Measurements from ENCODE around the gene ALDH8A1. TPM values are rescaled to one million over a fixed set of nuclear protein-coding genes. Genes with fewer than 3 reads are reported as not detected.
A peak's percentile ranks its signal among the peaks of the same experiment; 100 is the strongest.

Gene ALDH8A1
- polyA plus RNA-seq, 2 of the 4 experiments (the other 2 are of a cell fraction) = 0.18 to 0.85 TPM

DNA sequence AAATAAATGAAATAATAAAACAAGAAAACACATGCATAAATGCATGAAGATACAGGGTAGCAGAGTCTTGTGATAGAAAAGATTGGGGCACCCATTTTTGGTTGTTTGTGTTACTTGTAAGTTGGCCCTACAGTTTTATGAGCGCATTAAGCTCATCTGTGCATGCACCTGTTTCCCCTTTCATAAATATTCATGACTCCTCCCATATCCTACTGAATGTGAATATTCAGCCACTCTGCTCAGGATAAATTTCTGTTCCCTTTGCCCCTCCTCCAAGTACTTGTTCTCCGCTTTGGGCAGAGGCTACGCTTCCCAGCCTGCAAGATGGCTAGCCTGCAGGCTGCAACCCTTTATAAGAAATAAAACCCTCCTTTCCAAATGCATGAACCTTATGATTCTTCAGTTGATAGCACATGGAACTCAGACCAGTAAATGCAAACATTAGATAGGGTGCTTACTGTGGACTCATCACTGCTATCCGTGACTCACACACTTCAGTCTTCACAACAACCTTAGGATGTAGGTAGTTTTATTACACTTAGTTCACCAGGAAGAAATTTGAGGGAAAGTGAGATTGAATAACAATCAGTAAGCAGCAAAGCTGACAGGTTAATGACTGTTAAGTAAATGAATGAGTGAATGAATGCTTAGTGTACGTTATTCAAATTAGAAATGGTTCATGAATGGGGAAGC, 15.0 kb downstream of the ALDH8A1 start:
- WGBS (ENCODE audit: missing lambda C conversion rate) = 75% methylated on average over 5 of the region's 5 CpGs
- no peak overlapping the region for H3K4me3 ChIP-seq
- H3K9me3 ChIP-seq = no peaks in the 10 kb centered on the region
- ATAC-seq (peak in 1 of 2 experiments; percentile 70; a peak in 3 of 6 replicates), FAIRE-seq (no peak), DNase-seq (ENCODE audit: low read depth in 1 of 2, low spot score in 1 of 2) (peak in 1 of 2 experiments; percentile 18)
- POLR2A ChIA-PET = no interaction called here
- CTCF ChIA-PET = interaction anchor here (0.6 to 2.5 kb wide), 5 partner anchors 19 to 838 kb away, joined by 3 to 10 read pairs (median 3); no protein-coding TSS in a partner anchor
- H3K27ac ChIP-seq = peak overlapping the region; percentile 61 to 74; a peak in 4 of 6 replicates
- H3K4me1 ChIP-seq = peaks cover 43% of the 10 kb centered on the region
- TF ChIP-seq, protein P1, sequence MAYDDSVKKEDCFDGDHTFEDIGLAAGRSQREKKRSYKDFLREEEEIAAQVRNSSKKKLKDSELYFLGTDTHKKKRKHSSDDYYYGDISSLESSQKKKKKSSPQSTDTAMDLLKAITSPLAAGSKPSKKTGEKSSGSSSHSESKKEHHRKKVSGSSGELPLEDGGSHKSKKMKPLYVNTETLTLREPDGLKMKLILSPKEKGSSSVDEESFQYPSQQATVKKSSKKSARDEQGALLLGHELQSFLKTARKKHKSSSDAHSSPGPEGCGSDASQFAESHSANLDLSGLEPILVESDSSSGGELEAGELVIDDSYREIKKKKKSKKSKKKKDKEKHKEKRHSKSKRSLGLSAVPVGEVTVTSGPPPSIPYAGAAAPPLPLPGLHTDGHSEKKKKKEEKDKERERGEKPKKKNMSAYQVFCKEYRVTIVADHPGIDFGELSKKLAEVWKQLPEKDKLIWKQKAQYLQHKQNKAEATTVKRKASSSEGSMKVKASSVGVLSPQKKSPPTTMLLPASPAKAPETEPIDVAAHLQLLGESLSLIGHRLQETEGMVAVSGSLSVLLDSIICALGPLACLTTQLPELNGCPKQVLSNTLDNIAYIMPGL (CRISPR knock-in tag; IDR thresholded peaks at IDR 0.05; ENCODE audit: borderline replicate concordance) = no peak
- TF ChIP-seq, protein P2, sequence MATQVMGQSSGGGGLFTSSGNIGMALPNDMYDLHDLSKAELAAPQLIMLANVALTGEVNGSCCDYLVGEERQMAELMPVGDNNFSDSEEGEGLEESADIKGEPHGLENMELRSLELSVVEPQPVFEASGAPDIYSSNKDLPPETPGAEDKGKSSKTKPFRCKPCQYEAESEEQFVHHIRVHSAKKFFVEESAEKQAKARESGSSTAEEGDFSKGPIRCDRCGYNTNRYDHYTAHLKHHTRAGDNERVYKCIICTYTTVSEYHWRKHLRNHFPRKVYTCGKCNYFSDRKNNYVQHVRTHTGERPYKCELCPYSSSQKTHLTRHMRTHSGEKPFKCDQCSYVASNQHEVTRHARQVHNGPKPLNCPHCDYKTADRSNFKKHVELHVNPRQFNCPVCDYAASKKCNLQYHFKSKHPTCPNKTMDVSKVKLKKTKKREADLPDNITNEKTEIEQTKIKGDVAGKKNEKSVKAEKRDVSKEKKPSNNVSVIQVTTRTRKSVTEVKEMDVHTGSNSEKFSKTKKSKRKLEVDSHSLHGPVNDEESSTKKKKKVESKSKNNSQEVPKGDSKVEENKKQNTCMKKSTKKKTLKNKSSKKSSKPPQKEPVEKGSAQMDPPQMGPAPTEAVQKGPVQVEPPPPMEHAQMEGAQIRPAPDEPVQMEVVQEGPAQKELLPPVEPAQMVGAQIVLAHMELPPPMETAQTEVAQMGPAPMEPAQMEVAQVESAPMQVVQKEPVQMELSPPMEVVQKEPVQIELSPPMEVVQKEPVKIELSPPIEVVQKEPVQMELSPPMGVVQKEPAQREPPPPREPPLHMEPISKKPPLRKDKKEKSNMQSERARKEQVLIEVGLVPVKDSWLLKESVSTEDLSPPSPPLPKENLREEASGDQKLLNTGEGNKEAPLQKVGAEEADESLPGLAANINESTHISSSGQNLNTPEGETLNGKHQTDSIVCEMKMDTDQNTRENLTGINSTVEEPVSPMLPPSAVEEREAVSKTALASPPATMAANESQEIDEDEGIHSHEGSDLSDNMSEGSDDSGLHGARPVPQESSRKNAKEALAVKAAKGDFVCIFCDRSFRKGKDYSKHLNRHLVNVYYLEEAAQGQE (IDR thresholded peaks at IDR 0.05) = no peak
- TF ChIP-seq FOSL2 (IDR thresholded peaks at IDR 0.05) (no peak), FOSL2 (CRISPR knock-in tag; IDR thresholded peaks at IDR 0.05) (peak; percentile 14; the same call in 1 of the 2 replicates)
- TF ChIP-seq, protein P3, sequence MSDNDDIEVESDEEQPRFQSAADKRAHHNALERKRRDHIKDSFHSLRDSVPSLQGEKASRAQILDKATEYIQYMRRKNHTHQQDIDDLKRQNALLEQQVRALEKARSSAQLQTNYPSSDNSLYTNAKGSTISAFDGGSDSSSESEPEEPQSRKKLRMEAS (IDR thresholded peaks at IDR 0.05) = 0 out of 2 replicates have a peak, but pooled peaks have one; percentile 32
- peak overlapping the region; percentile 79 for H3K4me2 ChIP-seq

GRCh38 chr6:134932535-134933470, 17.1 kb downstream of the ALDH8A1 start:
- peak overlapping the region in 1 of 2 experiments; percentile 74; a peak in 2 of 6 replicates for H3K27ac ChIP-seq
- H3K4me2 ChIP-seq = no peak overlapping the region
- peaks cover 43% of the 10 kb centered on the region for H3K4me1 ChIP-seq
- no peaks in the 10 kb centered on the region for H3K9me3 ChIP-seq
- no peak overlapping the region for H3K4me3 ChIP-seq
- ChIA-PET POLR2A (no interaction called here), CTCF (interaction anchor here (0.7 to 1.7 kb wide), 3 partner anchors 8 to 775 kb away, joined by 3 to 6 read pairs (median 4); no protein-coding TSS in a partner anchor)
- DNase-seq (ENCODE audit: low read depth in 1 of 2, low spot score in 1 of 2) (no peak), FAIRE-seq (no peak), ATAC-seq (no peak)
- 64% methylated on average over 5 of the region's 11 CpGs for WGBS (ENCODE audit: missing lambda C conversion rate)
- TF ChIP-seq RNF2 (IDR thresholded peaks at IDR 0.05; ENCODE audit: borderline replicate concordance, low read depth) = no peak
- TF ChIP-seq MYC (IDR thresholded peaks at IDR 0.05; ENCODE audit: borderline replicate concordance, low read length) = no peak
- TF ChIP-seq RFX5 (IDR thresholded peaks at IDR 0.05) = no peak
- TF ChIP-seq ZC3H11A (IDR thresholded peaks at IDR 0.05) = no peak
- no peak for TF ChIP-seq CBX2 (IDR thresholded peaks at IDR 0.05; ENCODE audit: borderline replicate concordance, low read depth)
- TF ChIP-seq NPAS2 (CRISPR knock-in tag; IDR thresholded peaks at IDR 0.05; ENCODE audit: borderline replicate concordance) = no peak
- TF ChIP-seq E2F6 (IDR thresholded peaks at IDR 0.05; ENCODE audit: borderline replicate concordance, low read depth) = no peak
- no peak for TF ChIP-seq GATA3 (IDR thresholded peaks at IDR 0.05; ENCODE audit: borderline replicate concordance)
- TF ChIP-seq, protein P1 (CRISPR knock-in tag; IDR thresholded peaks at IDR 0.05; ENCODE audit: borderline replicate concordance) = no peak
- TF ChIP-seq ELK1 (IDR thresholded peaks at IDR 0.05; ENCODE audit: low read depth, low read length) = no peak
- no peak for TF ChIP-seq CEBPB (IDR thresholded peaks at IDR 0.05)
- TF ChIP-seq ZNF302 (CRISPR knock-in tag; IDR thresholded peaks at IDR 0.05) = no peak
- TF ChIP-seq, protein P3 (IDR thresholded peaks at IDR 0.05) = no peak
- no peak for TF ChIP-seq NFE2L2 (conservative IDR thresholded peaks at IDR 0.05; ENCODE audit: low read length)
- no peak for TF ChIP-seq ESRRA (IDR thresholded peaks at IDR 0.05; ENCODE audit: borderline replicate concordance, low read length)
- TF ChIP-seq, protein P4, sequence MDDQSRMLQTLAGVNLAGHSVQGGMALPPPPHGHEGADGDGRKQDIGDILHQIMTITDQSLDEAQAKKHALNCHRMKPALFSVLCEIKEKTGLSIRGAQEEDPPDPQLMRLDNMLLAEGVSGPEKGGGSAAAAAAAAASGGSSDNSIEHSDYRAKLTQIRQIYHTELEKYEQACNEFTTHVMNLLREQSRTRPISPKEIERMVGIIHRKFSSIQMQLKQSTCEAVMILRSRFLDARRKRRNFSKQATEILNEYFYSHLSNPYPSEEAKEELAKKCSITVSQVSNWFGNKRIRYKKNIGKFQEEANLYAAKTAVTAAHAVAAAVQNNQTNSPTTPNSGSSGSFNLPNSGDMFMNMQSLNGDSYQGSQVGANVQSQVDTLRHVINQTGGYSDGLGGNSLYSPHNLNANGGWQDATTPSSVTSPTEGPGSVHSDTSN (IDR thresholded peaks at IDR 0.05) = no peak

All from A549 (cell line).